Neutrophil (primary cell): ENCODE results near the gene LCE3B.

Experiments used
- H3K27ac ChIP-seq: fragments of 200-600 bp; sonication (generic); 2 replicates; pipeline ENCODE4 v1.5.1; 2016; ENCODE audit warnings: mild to moderate bottlenecking, moderate library complexity
- H3K27me3 ChIP-seq: fragments of 200-600 bp; sonication (generic); 2 replicates; pipeline ENCODE4 v1.6.0; 2016; ENCODE audit warnings: mild to moderate bottlenecking
- H3K36me3 ChIP-seq: fragments of 200-600 bp; sonication (generic); 2 replicates; pipeline ENCODE4 v1.5.1; 2017
- H3K4me1 ChIP-seq, 2 experiments: fragments of 200-600 bp in 1 of 2; sonication (generic) in 1 of 2; 1 replicate in 1 of 2; 2 replicates in 1 of 2; pipeline versions ENCODE4 v1.5.1 to v1.6.1; 2013 to 2016; ENCODE audit warnings: low read depth in 1 of 2, low read length in 1 of 2, mild to moderate bottlenecking in 1 of 2, moderate library complexity in 1 of 2; ENCODE audit not compliant: control insufficient read depth in 1 of 2, insufficient read depth in 1 of 2
- H3K4me3 ChIP-seq, 2 experiments: fragments of 200-600 bp in 1 of 2; sonication (generic) in 1 of 2; 1 replicate in 1 of 2; 2 replicates in 1 of 2; pipeline ENCODE4 v1.5.1; 2013 to 2016; ENCODE audit warnings: low read depth in 1 of 2, low read length in 1 of 2, mild to moderate bottlenecking in 1 of 2, moderate library complexity in 1 of 2
- H3K9me3 ChIP-seq: fragments of 200-600 bp; sonication (generic); 2 replicates; pipeline ENCODE4 v1.5.1; 2016
- CTCF ChIP-seq: fragments of 200-600 bp; sonication (generic); IDR thresholded peaks from 2 replicates; pipeline ENCODE4 v1.5.1; 2016; ENCODE audit warnings: antibody characterized with exemption

Gene LCE3B

GRCh38 chr1:152622803-152623202, 9.2 kb downstream of the LCE3B start, which contains the start of gene LCE3A:
Gene LCE3A (minus strand): TSS chr1:152623103. CDS start chr1:152623103, 0 bp downstream.
- no peak within 1 kb of the TSS for H3K27ac ChIP-seq
- H3K4me3 ChIP-seq, result no peak within 1 kb of the TSS
- no peaks in the 10 kb centered on the region for H3K36me3 ChIP-seq
- no peak for TF ChIP-seq CTCF
- H3K27me3 ChIP-seq, result peaks cover 25% of the 10 kb centered on the region
- H3K4me1 ChIP-seq, result no peaks in the 10 kb centered on the region
- peaks cover 3% of the 10 kb centered on the region for H3K9me3 ChIP-seq

GRCh38 chr1:152623203-152623844, 9.7 kb downstream of the LCE3B start:
- TF ChIP-seq CTCF, result no peak
- no peak overlapping the region for H3K27ac ChIP-seq
- peaks cover 3% of the 10 kb centered on the region for H3K9me3 ChIP-seq
- H3K27me3 ChIP-seq, result peaks cover 25% of the 10 kb centered on the region
- H3K4me3 ChIP-seq, result no peak overlapping the region
- H3K4me1 ChIP-seq, result no peaks in the 10 kb centered on the region
- no peaks in the 10 kb centered on the region for H3K36me3 ChIP-seq

GRCh38 chr1:152626744-152627143, 13.1 kb downstream of the LCE3B start:
- Histone ChIP-seq H3K4me3 (no peak overlapping the region), H3K36me3 (no peaks in the 10 kb centered on the region), H3K9me3 (no peaks in the 10 kb centered on the region), H3K27ac (no peak overlapping the region), H3K4me1 (no peaks in the 10 kb centered on the region), H3K27me3 (peaks cover 25% of the 10 kb centered on the region)
- TF ChIP-seq CTCF, result no peak

- no peak for TF ChIP-seq CTCF
- Histone ChIP-seq H3K4me1 (no peaks in the 10 kb centered on the region), H3K9me3 (no peaks in the 10 kb centered on the region), H3K4me3 (no peak overlapping the region), H3K27ac (no peak overlapping the region), H3K27me3 (no peaks in the 10 kb centered on the region), H3K36me3 (no peaks in the 10 kb centered on the region)
These were observed 17.0 kb downstream of the LCE3B start for GRCh38 chr1:152630596-152630995.

GRCh38 chr1:152640351-152640750, 26.7 kb downstream of the LCE3B start:
- Histone ChIP-seq H3K27ac (no peak overlapping the region), H3K9me3 (no peaks in the 10 kb centered on the region), H3K4me3 (no peak overlapping the region), H3K36me3 (no peaks in the 10 kb centered on the region), H3K4me1 (no peaks in the 10 kb centered on the region), H3K27me3 (peaks cover 5% of the 10 kb centered on the region)
- no peak for TF ChIP-seq CTCF
